HEK293 (cell line): ENCODE data around the gene GPSM1.

ENCODE experiments used
- CTCF ChIA-PET: fragments of 350-600 bp; formaldehyde crosslinking; extraction: SDS; loops from one replicate; lab custom pipeline; 2021; ENCODE audit warnings: antibody characterized with exemption; lab: Yijun Ruan, JAX
- POLR2A ChIA-PET: fragments of 300-600 bp; formaldehyde crosslinking; extraction: SDS; loops from one replicate; lab custom pipeline; 2020; ENCODE audit warnings: antibody characterized with exemption, inconsistent platforms; lab: Yijun Ruan, JAX
- H3K27ac ChIP-seq: fragments of 200-500 bp; sonication (Bioruptor generic); 2 replicates; pipeline ENCODE4 v1.5.1; 2014; ENCODE audit warnings: low read depth, low read length, control low read depth, inconsistent platforms; ENCODE audit errors: extremely low read depth
- H3K36me3 ChIP-seq, 2 experiments: fragments of 200-500 bp in 1 of 2; sonication (Bioruptor generic) in 1 of 2; 1 replicate in 1 of 2; 2 replicates in 1 of 2; pipeline ENCODE4 v1.5.1; 2014 to 2017; ENCODE audit warnings: inconsistent platforms in 2 of 2, low read length in 2 of 2; ENCODE audit not compliant: control insufficient read depth in 2 of 2, insufficient read depth in 1 of 2
- H3K4me1 ChIP-seq: fragments of 200-500 bp; sonication (Bioruptor generic); 2 replicates; pipeline ENCODE4 v1.5.1; 2014; ENCODE audit warnings: mild to moderate bottlenecking, low read length, inconsistent platforms; ENCODE audit not compliant: control insufficient read depth, insufficient read depth
- H3K4me3 ChIP-seq: 2 replicates; pipeline ENCODE4 v1.5.1; 2011; ENCODE audit warnings: low read depth, mild to moderate bottlenecking, control low read depth, low read length, moderate library complexity
- H3K9me3 ChIP-seq: fragments of 200-500 bp; sonication (Bioruptor generic); 2 replicates; pipeline ENCODE4 v1.5.1; 2014; ENCODE audit warnings: low read depth, low read length, inconsistent platforms; ENCODE audit not compliant: control insufficient read depth, insufficient read depth
- BCL11A ChIP-seq: fragments of 450-650 bp; formaldehyde crosslinking; IDR thresholded peaks from 2 replicates; pipeline ENCODE4 v1.5.1; 2016; ENCODE audit warnings: low read depth, missing biosample characterization, missing genetic modification characterization
- EGR2 ChIP-seq: fragments of 450-650 bp; formaldehyde crosslinking; IDR thresholded peaks from 2 replicates; pipeline ENCODE4 v1.5.1; 2016; ENCODE audit warnings: low read depth, missing biosample characterization, missing genetic modification characterization
- GLI2 ChIP-seq: fragments of 450-650 bp; formaldehyde crosslinking; IDR thresholded peaks from 2 replicates; pipeline ENCODE4; 2017; ENCODE audit warnings: missing biosample characterization, missing genetic modification characterization, low read depth, borderline replicate concordance
- IKZF3 ChIP-seq: fragments of 450-650 bp; IDR thresholded peaks from 2 replicates; pipeline ENCODE4 v1.5.0; 2018; ENCODE audit warnings: missing biosample characterization, mild to moderate bottlenecking, missing genetic modification characterization, moderate library complexity
- PRDM1 ChIP-seq: fragments of 450-650 bp; formaldehyde crosslinking; IDR thresholded peaks from 2 replicates; pipeline ENCODE4; 2016; ENCODE audit warnings: missing biosample characterization, missing genetic modification characterization
- SCRT2 ChIP-seq: fragments of 450-650 bp; formaldehyde crosslinking; IDR thresholded peaks from 2 replicates; pipeline ENCODE4 v1.5.1; 2016; ENCODE audit warnings: missing biosample characterization, missing genetic modification characterization
- SP3 ChIP-seq: fragments of 450-650 bp; formaldehyde crosslinking; IDR thresholded peaks from 2 replicates; pipeline ENCODE4 v1.5.1; 2016; ENCODE audit warnings: missing biosample characterization, missing genetic modification characterization
- ZBTB1 ChIP-seq: fragments of 450-650 bp; formaldehyde crosslinking; IDR thresholded peaks from 2 replicates; pipeline ENCODE4 v1.5.1; 2016; ENCODE audit warnings: missing biosample characterization, missing genetic modification characterization
- ZBTB11 ChIP-seq: fragments of 450-650 bp; formaldehyde crosslinking; conservative IDR thresholded peaks from 2 replicates; pipeline ENCODE4 v1.5.1; 2016; ENCODE audit warnings: low read depth, missing biosample characterization, missing genetic modification characterization
- ZFP3 ChIP-seq: fragments of 450-650 bp; formaldehyde crosslinking; IDR thresholded peaks from 2 replicates; pipeline ENCODE4 v1.5.1; 2016; ENCODE audit warnings: low read depth, missing biosample characterization, missing genetic modification characterization
- ZNF132 ChIP-seq: fragments of 450-650 bp; formaldehyde crosslinking; IDR thresholded peaks from 2 replicates; pipeline ENCODE4 v1.5.1; 2017; ENCODE audit warnings: missing biosample characterization, missing genetic modification characterization, borderline replicate concordance
- ZNF146 ChIP-seq: fragments of 450-650 bp; formaldehyde crosslinking; IDR thresholded peaks from 2 replicates; pipeline ENCODE4 v1.5.1; 2016; ENCODE audit warnings: missing biosample characterization, missing genetic modification characterization
- ZNF157 ChIP-seq: fragments of 450-650 bp; formaldehyde crosslinking; IDR thresholded peaks from 2 replicates; pipeline ENCODE4 v1.5.1; 2016; ENCODE audit warnings: missing biosample characterization, missing genetic modification characterization
- ZNF16 ChIP-seq: fragments of 450-650 bp; formaldehyde crosslinking; IDR thresholded peaks from 2 replicates; pipeline ENCODE4 v1.5.1; 2016; ENCODE audit warnings: low read depth, missing biosample characterization, missing genetic modification characterization
- ZNF202 ChIP-seq: fragments of 450-650 bp; formaldehyde crosslinking; IDR thresholded peaks from 2 replicates; pipeline ENCODE4 v1.5.1; 2016; ENCODE audit warnings: missing biosample characterization, missing genetic modification characterization, borderline replicate concordance
- ZNF48 ChIP-seq: fragments of 450-650 bp; formaldehyde crosslinking; IDR thresholded peaks from 2 replicates; pipeline ENCODE4 v1.5.1; 2016; ENCODE audit warnings: missing biosample characterization, missing genetic modification characterization
- ZNF600 ChIP-seq: fragments of 450-650 bp; formaldehyde crosslinking; IDR thresholded peaks from 2 replicates; pipeline ENCODE4 v1.5.1; 2016; ENCODE audit warnings: missing biosample characterization, missing genetic modification characterization
- ZNF645 ChIP-seq: fragments of 450-650 bp; formaldehyde crosslinking; IDR thresholded peaks from 2 replicates; pipeline ENCODE4; 2016; ENCODE audit warnings: missing biosample characterization, missing genetic modification characterization
- ZNF654 ChIP-seq: fragments of 450-650 bp; formaldehyde crosslinking; IDR thresholded peaks from 2 replicates; pipeline ENCODE4 v1.5.1; 2016; ENCODE audit warnings: low read depth, missing biosample characterization, missing genetic modification characterization
- ZNF664 ChIP-seq: fragments of 450-650 bp; formaldehyde crosslinking; IDR thresholded peaks from 2 replicates; pipeline ENCODE4 v1.5.1; 2016; ENCODE audit warnings: missing biosample characterization, missing genetic modification characterization
- ZNF792 ChIP-seq: fragments of 450-650 bp; formaldehyde crosslinking; IDR thresholded peaks from 2 replicates; pipeline ENCODE4 v1.5.1; 2016; ENCODE audit warnings: missing biosample characterization, missing genetic modification characterization
- ZNF843 ChIP-seq: fragments of 450-650 bp; formaldehyde crosslinking; IDR thresholded peaks from 2 replicates; pipeline ENCODE4 v1.5.1; 2016; ENCODE audit warnings: missing biosample characterization, missing genetic modification characterization
- ZSCAN23 ChIP-seq: fragments of 450-650 bp; formaldehyde crosslinking; IDR thresholded peaks from 2 replicates; pipeline ENCODE4 v1.5.1; 2016; ENCODE audit warnings: missing biosample characterization, missing genetic modification characterization
- ZSCAN5A ChIP-seq: fragments of 450-650 bp; formaldehyde crosslinking; IDR thresholded peaks from 2 replicates; pipeline ENCODE4 v1.5.1; 2016; ENCODE audit warnings: missing biosample characterization, missing genetic modification characterization
- TF ChIP-seq, protein P1 (sequence below): fragments of 450-650 bp; formaldehyde crosslinking; IDR thresholded peaks from 2 replicates; pipeline ENCODE4 v1.5.1; 2016; ENCODE audit warnings: missing biosample characterization, missing genetic modification characterization
- TF ChIP-seq, protein P2 (sequence below): fragments of 450-650 bp; formaldehyde crosslinking; IDR thresholded peaks from 2 replicates; pipeline ENCODE4 v1.5.1; 2016; ENCODE audit warnings: missing biosample characterization, missing genetic modification characterization

Gene GPSM1

DNA sequence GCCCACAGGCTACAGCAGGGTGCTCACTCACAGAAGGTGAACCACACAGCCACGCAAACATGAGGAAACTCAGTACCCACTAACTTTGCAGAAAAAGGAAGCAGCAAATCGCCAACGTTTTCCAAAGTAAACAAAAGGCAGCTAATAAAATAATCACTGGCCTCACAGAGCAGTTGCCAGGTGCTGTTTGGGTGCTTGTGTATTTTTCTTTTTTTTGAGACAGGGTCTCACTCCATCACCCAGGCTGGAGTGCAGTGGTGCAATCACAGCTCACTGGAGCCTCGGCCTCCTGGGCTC is 68.8 kb downstream of the GPSM1 start:
- ChIA-PET POLR2A (interaction anchor here (1.1 to 3.4 kb wide), 5 partner anchors 9 to 33 kb away, joined by 3 to 10 read pairs (median 7); partner anchors contain the start of genes DNLZ, ENTR1 and PMPCA), CTCF (interaction anchor here (0.7 to 3.3 kb wide), 5 partner anchors 19 to 323 kb away, joined by 3 to 13 read pairs (median 4); partner anchors contain the start of gene DNLZ)
- Histone ChIP-seq H3K36me3 (peaks cover 10 to 79% of the 10 kb centered on the region in 2 experiments), H3K9me3 (no peaks in the 10 kb centered on the region), H3K4me3 (no peak overlapping the region)
- TF ChIP-seq ZNF132 (no peak), ZNF600 (tag by site-specific recombination) (no peak), ZNF157 (tag by site-specific recombination) (no peak), ZSCAN5A (tag by site-specific recombination) (no peak), ZNF202 (tag by site-specific recombination) (no peak), ZNF645 (tag by site-specific recombination) (no peak), ZSCAN23 (no peak), BCL11A (tag by site-specific recombination) (no peak), ZNF48 (tag by site-specific recombination) (no peak), ZNF146 (tag by site-specific recombination) (no peak), ZNF664 (tag by site-specific recombination) (no peak), ZNF792 (tag by site-specific recombination) (no peak)
- TF ChIP-seq, protein P1, sequence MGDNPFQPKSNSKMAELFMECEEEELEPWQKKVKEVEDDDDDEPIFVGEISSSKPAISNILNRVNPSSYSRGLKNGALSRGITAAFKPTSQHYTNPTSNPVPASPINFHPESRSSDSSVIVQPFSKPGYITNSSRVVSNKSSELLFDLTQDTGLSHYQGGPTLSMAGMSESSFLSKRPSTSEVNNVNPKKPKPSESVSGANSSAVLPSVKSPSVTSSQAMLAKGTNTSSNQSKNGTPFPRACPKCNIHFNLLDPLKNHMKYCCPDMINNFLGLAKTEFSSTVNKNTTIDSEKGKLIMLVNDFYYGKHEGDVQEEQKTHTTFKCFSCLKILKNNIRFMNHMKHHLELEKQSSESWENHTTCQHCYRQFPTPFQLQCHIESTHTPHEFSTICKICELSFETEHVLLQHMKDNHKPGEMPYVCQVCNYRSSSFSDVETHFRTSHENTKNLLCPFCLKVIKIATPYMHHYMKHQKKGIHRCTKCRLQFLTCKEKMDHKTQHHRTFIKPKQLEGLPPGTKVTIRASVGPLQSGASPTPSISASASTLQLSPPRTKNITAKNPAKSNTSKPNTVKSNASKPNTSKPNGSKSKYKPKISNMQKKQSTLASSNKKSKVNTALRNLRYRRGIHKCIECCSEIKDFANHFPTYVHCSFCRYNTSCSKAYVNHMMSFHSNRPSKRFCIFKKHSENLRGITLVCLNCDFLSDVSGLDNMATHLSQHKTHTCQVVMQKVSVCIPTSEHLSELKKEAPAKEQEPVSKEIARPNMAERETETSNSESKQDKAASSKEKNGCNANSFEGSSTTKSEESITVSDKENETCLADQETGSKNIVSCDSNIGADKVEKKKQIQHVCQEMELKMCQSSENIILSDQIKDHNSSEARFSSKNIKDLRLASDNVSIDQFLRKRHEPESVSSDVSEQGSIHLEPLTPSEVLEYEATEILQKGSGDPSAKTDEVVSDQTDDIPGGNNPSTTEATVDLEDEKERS (tag by site-specific recombination), result no peak
- TF ChIP-seq, all 188 proteins: peak for 0
- H3K27ac ChIP-seq, result no peak overlapping the region
- no peaks in the 10 kb centered on the region for H3K4me1 ChIP-seq

DNA sequence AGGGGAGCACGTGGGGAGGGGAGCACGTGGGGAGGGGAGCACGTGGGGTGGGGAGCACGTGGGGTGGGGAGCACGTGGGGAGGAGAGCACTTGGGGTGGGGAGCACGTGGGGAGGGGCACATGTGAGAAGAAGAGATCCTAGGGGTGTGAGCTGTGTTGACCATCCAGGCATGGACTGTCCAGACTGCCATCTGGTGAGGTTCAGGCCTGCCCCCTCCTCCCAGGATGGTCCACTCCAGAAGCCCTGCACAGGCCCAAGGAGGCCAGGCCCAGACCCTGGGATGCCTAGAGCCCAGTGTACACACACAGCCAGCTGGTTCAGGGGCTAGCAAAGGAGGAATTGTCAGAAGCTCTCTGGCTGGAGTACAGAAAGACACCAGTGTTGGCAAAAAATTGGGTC is 70.3 kb downstream of the GPSM1 start:
- POLR2A ChIA-PET, result interaction anchor here (0.7 to 3.4 kb wide), 6 partner anchors 9 to 37 kb away, joined by 3 to 10 read pairs (median 6); partner anchors contain the start of gene DNLZ

More for the DNA sequence above, 70.3 kb downstream of the GPSM1 start:
- CTCF ChIA-PET, result interaction anchor here (1.3 to 3.3 kb wide), 3 partner anchors 10 to 77 kb away, joined by 3 to 13 read pairs (median 4); no protein-coding TSS in a partner anchor
- no peak overlapping the region for H3K27ac ChIP-seq
- H3K4me1 ChIP-seq, result no peaks in the 10 kb centered on the region
- H3K4me3 ChIP-seq, result no peak overlapping the region
- TF ChIP-seq ZFP3 (tag by site-specific recombination), result no peak
- TF ChIP-seq BCL11A (tag by site-specific recombination), result no peak
- TF ChIP-seq PRDM1 (tag by site-specific recombination), result no peak
- TF ChIP-seq IKZF3 (tag by site-specific recombination), result no peak
- TF ChIP-seq ZBTB1 (tag by site-specific recombination), result no peak
- TF ChIP-seq, protein P2, sequence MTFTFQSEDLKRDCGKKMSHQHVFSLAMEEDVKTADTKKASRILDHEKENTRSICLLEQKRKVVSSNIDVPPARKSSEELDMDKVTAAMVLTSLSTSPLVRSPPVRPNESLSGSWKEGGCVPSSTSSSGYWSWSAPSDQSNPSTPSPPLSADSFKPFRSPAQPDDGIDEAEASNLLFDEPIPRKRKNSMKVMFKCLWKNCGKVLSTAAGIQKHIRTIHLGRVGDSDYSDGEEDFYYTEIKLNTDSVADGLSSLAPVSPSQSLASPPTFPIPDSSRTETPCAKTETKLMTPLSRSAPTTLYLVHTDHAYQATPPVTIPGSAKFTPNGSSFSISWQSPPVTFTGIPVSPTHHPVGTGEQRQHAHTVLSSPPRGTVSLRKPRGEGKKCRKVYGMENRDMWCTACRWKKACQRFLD (tag by site-specific recombination), result no peak
- no peak for TF ChIP-seq GLI2 (tag by site-specific recombination)
- TF ChIP-seq ZNF16 (tag by site-specific recombination), result no peak
- no peak for TF ChIP-seq EGR2 (tag by site-specific recombination)
- TF ChIP-seq ZBTB11, result no peak
- no peak for TF ChIP-seq ZNF654 (tag by site-specific recombination)
- TF ChIP-seq SP3 (tag by site-specific recombination), result no peak
- TF ChIP-seq ZNF843 (tag by site-specific recombination), result no peak
- no peak for TF ChIP-seq SCRT2
- TF ChIP-seq, all 188 proteins: peak for 0
- no peaks in the 10 kb centered on the region for H3K9me3 ChIP-seq
- H3K36me3 ChIP-seq, result peaks cover 10 to 78% of the 10 kb centered on the region in 2 experiments
